Measurements from ENCODE around the gene RASD1. TPM values are rescaled to one million over a fixed set of nuclear protein-coding genes. Genes with fewer than 3 reads are reported as not detected.

Gene RASD1
- total RNA-seq, 6 experiments from 2014 or later = 1.0 to 230 (median 101) TPM

DNA sequence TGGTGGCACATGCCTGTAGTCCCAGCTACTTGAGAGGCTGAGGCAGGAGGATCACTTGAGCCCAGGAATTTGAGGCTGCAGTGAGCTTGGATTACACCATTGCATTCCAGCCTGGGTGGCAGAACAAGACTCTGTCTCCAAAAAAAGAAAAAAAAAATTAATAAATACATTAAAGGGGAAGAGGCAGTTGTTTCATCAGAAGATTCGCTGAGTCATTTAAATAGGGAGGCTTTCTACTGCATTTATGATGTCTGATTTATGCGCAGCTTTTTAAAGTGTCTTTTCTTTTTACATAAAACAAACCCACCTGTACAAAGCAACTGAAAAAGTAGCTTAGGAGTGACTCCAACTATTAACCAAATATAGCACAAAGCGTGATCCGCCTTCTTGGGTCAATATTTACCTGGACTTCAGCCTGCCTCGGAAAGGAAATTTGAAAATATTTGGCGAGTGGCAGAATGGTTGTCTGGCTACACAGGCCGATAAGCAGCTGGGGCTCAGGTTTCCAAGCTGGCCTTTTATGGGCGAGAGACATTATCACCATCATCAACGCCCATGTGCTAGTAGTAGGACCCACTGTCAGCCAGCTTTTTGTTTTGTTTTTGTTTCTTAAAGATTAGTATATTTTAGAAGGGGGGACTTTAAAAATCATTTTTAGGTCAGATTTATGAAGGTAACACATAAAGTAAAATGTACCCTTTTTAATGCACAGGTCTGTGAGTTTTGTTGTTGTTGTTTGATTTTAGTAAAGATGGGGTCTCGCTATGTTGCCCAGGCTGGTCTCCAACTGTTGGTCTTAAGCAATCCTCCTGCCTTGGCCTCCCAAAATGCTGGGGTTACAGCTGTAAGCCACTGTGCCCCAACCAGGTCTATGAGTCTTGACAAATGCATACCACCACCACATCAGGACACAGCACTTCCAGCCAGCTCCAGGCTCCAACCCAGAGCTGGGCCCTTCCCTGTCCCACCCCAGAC lies 42.5 kb upstream of the RASD1 start:
- DNase-seq = peak; percentile 47 to 85 (median 77)
- ATAC-seq = peak; percentile 53 to 70 (median 58)
- Histone ChIP-seq H3K4me3 (no peak overlapping the region), H3K27me3 (no peaks in the 10 kb centered on the region), H3K9me3 (no peaks in the 10 kb centered on the region), H3K36me3 (no peaks in the 10 kb centered on the region), H3K27ac (peak overlapping the region; percentile 40 to 94 (median 93)), H3K4me1 (peaks cover 0 to 64% (median 29%) of the 10 kb centered on the region in 4 donors)
- intact Hi-C loops (cut with DNase I) = no loop called here
- WGBS (ENCODE audit: insufficient coverage, low coverage, low lambda C conversion rate, missing lambda C conversion rate) = 29% methylated on average over 10 of the region's 10 CpGs
- peak; percentile 42 for TF ChIP-seq POLR2A (IDR thresholded peaks at IDR 0.05)
- TF ChIP-seq, protein P1, sequence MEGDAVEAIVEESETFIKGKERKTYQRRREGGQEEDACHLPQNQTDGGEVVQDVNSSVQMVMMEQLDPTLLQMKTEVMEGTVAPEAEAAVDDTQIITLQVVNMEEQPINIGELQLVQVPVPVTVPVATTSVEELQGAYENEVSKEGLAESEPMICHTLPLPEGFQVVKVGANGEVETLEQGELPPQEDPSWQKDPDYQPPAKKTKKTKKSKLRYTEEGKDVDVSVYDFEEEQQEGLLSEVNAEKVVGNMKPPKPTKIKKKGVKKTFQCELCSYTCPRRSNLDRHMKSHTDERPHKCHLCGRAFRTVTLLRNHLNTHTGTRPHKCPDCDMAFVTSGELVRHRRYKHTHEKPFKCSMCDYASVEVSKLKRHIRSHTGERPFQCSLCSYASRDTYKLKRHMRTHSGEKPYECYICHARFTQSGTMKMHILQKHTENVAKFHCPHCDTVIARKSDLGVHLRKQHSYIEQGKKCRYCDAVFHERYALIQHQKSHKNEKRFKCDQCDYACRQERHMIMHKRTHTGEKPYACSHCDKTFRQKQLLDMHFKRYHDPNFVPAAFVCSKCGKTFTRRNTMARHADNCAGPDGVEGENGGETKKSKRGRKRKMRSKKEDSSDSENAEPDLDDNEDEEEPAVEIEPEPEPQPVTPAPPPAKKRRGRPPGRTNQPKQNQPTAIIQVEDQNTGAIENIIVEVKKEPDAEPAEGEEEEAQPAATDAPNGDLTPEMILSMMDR (IDR thresholded peaks at IDR 0.05) = no peak

DNA sequence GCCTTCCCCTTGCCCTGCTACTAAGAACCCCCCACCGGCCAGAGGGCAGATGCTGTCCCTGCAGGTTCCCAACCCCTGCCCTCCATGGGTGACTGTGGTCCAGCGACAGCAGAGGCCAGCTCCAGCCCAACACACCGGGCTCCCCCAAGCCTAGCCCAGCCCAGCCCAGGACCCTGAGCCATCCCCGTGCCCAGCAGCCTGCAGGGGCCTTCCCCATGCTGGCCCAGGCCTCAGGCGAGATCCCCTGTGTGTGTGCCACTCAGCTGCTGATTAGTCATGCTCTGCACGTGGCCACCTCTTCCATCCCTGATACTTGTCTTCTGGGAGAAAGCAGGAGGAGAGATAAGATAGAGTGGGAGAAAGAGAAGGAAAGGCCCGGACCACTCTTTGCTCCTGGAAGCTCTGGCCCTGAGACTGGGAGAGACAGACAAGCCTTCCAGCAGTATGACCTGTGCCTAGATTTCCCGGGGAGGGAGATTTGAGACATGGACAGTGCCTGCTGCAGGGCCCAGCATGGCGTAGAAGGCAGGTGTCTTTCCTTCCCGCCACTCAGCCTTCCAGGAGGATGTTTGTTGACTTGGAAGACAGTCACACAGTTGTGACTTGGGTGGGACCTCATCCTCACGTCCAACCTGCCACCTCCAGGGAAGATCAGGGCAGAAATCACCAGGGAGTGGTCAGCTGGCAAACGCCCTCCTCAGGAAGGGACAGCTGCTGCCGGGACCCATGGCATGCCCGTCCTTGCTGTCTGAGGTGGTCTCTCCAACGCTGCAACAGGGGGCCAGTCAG lies 41.3 kb upstream of the RASD1 start:
- WGBS (ENCODE audit: insufficient coverage, low coverage, low lambda C conversion rate, missing lambda C conversion rate) = 59% methylated on average over 5 of the region's 15 CpGs
- no peaks in the 10 kb centered on the region for H3K9me3 ChIP-seq
- H3K36me3 ChIP-seq = no peaks in the 10 kb centered on the region
- H3K27me3 ChIP-seq = no peaks in the 10 kb centered on the region
- TF ChIP-seq, protein P1 (IDR thresholded peaks at IDR 0.05) = no peak
- TF ChIP-seq POLR2A (IDR thresholded peaks at IDR 0.05) = no peak
- peak in 1 of 4 donors; percentile 5 for ATAC-seq
- DNase-seq = no peak
- peak overlapping the region; percentile 40 to 94 (median 93) for H3K27ac ChIP-seq
- intact Hi-C loops (cut with DNase I) = no loop called here
- no peak overlapping the region for H3K4me3 ChIP-seq
- H3K4me1 ChIP-seq = peaks cover 0 to 67% (median 34%) of the 10 kb centered on the region in 4 donors

DNA sequence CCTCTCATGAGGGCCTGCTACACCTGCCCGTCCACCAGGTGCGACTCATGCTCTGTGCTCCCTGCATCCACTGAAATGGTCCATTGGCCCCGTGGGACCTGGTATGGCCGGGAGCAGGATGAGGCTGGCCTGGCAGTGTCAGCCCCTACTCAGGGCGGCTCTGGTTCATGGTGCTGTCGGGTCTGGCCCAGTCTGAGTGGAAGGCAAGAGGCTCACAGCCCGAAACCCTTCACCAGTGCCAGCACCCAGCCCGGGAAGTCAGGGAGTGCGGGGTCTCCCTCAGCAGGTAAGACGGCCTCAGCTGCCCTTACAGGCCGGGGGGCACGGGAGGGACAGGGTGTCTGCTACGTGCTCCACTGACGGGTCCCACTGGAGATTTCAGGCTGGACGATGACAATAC lies 40.5 kb upstream of the RASD1 start:
- Histone ChIP-seq H3K27ac (peak overlapping the region; percentile 65 to 94 (median 93)), H3K27me3 (no peaks in the 10 kb centered on the region), H3K9me3 (no peaks in the 10 kb centered on the region), H3K4me1 (peaks cover 0 to 67% (median 34%) of the 10 kb centered on the region in 4 donors), H3K36me3 (no peaks in the 10 kb centered on the region), H3K4me3 (no peak overlapping the region)
- WGBS (ENCODE audit: insufficient coverage, low coverage, low lambda C conversion rate, missing lambda C conversion rate) = 100% methylated on average over 1 of the region's 15 CpGs
- intact Hi-C loops (cut with DNase I) = no loop called here
- TF ChIP-seq, protein P1 (IDR thresholded peaks at IDR 0.05) = no peak
- no peak for TF ChIP-seq POLR2A (IDR thresholded peaks at IDR 0.05)
- DNase-seq = no peak
- ATAC-seq = no peak

DNA sequence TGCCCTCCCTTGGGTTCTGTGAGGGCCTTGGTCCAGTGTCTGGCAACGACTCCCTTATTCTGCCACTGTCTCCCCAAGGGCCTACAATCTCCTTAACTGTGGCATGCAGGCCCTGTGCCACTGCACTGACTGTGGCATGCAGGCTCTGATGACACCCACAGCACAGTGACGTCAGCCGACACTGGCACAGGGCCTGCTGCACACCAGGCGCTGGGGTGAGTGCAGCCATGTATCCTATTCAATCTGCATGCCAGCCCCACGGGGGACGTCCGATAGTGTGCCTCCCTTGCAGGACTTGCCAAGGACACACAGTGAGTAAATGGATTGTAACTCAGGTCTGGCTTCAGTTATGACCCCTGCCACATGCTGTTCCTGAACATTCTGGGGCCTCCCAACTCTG lies 39.8 kb upstream of the RASD1 start:
- H3K9me3 ChIP-seq = no peaks in the 10 kb centered on the region
- ATAC-seq (peak; percentile 62 to 84 (median 76)), DNase-seq (peak; percentile 89 to 96 (median 93))
- TF ChIP-seq POLR2A (IDR thresholded peaks at IDR 0.05) = peak; percentile 56
- TF ChIP-seq, protein P1 (IDR thresholded peaks at IDR 0.05) = no peak
- peaks cover 0 to 63% (median 32%) of the 10 kb centered on the region in 4 donors for H3K4me1 ChIP-seq
- no peaks in the 10 kb centered on the region for H3K36me3 ChIP-seq
- 20% methylated on average over 1 of the region's 7 CpGs for WGBS (ENCODE audit: insufficient coverage, low coverage, low lambda C conversion rate, missing lambda C conversion rate)
- H3K27ac ChIP-seq = peak overlapping the region; percentile 65 to 94 (median 93)
- no peaks in the 10 kb centered on the region for H3K27me3 ChIP-seq
- intact Hi-C loops (cut with DNase I) = no loop called here
- H3K4me3 ChIP-seq = no peak overlapping the region
